Fibroblast of mammary gland (primary cell): ENCODE measurements around the gene MEF2D.

Experiments used
- DNase-seq: peaks from one replicate; pipeline ENCODE4 v3.0.0-alpha.2; 2010; ENCODE audit warnings: low read depth
- H3K4me3 ChIP-seq: 2 replicates; pipeline ENCODE4 v1.5.1; 2011; ENCODE audit warnings: low read depth, mild to moderate bottlenecking, low read length, moderate library complexity; ENCODE audit not compliant: control insufficient read depth
- CTCF ChIP-seq: conservative IDR thresholded peaks from 2 replicates; pipeline ENCODE4 v1.5.1; 2011; ENCODE audit warnings: low read depth, low read length, inconsistent platforms; ENCODE audit not compliant: control insufficient read depth, insufficient read depth

Gene MEF2D

GRCh38 chr1:156461781-156462647 is 38.6 kb downstream of the MEF2D start:
- no peak overlapping the region for H3K4me3 ChIP-seq
- DNase-seq = peak; percentile 28
- no peak for TF ChIP-seq CTCF

DNA sequence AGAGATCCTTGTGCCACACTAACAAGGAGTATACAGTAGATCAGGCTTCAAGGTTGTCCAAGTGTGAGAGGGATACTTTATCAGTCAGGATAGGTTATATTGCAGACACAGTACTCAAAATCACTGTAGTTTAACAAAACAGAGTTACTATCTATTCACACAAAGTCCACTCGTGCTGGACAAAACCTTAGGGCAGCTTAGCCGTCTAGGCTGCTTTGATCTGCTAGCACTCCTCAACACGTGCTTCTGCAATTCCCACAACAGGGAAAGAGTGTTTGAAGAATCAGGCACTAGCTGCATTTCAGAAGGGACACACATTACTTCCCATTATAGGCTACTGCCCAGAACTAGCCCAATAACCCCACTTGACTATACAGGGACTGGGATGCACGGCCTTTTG is 39.5 kb downstream of the MEF2D start:
- H3K4me3 ChIP-seq = no peak overlapping the region
- no peak for TF ChIP-seq CTCF
- no peak for DNase-seq

DNA sequence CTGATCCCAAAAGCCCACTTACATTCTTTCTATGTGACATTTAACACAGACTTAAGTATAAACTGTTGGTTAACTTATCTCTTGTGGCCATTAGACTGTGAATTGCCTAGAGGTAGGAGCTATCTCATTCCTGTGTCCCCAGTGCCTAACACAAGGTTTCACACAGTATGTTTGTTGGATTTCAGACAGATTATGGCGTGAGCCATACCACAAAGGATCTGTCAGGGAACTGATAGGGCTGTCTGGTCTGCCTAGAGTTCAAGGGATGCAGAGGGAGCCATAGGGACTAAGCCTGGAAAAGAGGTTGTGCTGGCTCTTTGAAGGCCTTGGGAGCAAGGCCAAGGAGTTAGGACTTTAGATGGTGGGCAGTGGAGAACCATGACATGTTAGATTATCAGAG is 40.0 kb downstream of the MEF2D start:
- H3K4me3 ChIP-seq = no peak overlapping the region
- DNase-seq = no peak
- no peak for TF ChIP-seq CTCF

GRCh38 chr1:156458181-156458503 is 42.4 kb downstream of the MEF2D start:
- TF ChIP-seq CTCF = no peak
- DNase-seq = peak; percentile 85
- no peak overlapping the region for H3K4me3 ChIP-seq

DNA sequence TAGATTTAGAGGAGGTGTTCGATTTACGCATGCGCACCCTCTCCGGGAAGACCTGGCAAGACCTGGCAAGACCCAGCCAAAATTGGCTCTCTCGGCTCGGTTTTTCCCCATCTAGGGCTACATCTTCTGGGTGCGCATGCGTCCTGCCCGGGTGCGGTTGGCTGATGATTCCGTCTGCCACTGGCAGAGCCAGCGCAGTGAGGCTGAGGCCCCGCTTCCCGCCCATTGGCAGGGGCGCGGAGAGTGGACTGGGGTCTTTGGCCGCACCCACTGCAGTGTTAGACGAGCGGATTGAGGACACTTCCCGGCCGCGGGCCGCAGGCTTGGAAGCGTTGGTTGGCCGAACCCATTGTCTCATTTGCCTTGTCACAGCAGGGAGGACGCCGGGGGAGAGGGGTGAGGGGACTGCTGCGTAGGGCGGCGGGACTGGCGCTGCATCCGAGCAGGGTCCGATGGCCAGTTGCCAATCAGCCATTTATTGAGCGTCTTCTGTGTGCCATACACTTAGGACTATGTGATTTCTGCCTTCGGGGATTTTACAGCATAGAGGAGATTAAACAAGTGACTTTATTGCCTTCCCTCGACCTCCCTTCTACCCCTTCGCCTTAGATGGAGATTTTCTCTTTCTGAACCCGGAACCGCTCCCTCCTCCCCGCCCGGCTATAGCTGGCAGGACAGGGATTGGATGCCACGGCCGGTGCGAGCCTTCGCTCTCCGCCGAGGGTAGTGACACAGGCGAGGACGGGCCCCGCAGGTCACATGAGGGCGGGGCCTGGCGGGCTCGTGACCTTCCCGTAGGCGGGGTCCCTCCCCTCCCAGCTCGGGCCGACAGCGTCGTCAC is 43.7 kb downstream of the MEF2D start:
- H3K4me3 ChIP-seq = peak overlapping the region; percentile 54
- TF ChIP-seq CTCF = no peak
- peak; percentile 98 for DNase-seq

GRCh38 chr1:156455362-156455761 is 45.2 kb downstream of the MEF2D start:
- DNase-seq = no peak
- no peak for TF ChIP-seq CTCF
- H3K4me3 ChIP-seq = no peak overlapping the region
